GM18498 (cell line): ENCODE results near the gene OR2AJ1.

ENCODE experiments used
- ATAC-seq: cut with Tn5 transposase; IDR thresholded peaks from one replicate; pipeline ENCODE4 v1.9.1; 2021; ENCODE audit warnings: mild to moderate bottlenecking, moderate library complexity; ENCODE audit not compliant: unreplicated experiment

OR2AJ1 gene

GRCh38 chr1:247961791-247962190 is 37.1 kb downstream of the OR2AJ1 start:
- ATAC-seq = no peak

DNA sequence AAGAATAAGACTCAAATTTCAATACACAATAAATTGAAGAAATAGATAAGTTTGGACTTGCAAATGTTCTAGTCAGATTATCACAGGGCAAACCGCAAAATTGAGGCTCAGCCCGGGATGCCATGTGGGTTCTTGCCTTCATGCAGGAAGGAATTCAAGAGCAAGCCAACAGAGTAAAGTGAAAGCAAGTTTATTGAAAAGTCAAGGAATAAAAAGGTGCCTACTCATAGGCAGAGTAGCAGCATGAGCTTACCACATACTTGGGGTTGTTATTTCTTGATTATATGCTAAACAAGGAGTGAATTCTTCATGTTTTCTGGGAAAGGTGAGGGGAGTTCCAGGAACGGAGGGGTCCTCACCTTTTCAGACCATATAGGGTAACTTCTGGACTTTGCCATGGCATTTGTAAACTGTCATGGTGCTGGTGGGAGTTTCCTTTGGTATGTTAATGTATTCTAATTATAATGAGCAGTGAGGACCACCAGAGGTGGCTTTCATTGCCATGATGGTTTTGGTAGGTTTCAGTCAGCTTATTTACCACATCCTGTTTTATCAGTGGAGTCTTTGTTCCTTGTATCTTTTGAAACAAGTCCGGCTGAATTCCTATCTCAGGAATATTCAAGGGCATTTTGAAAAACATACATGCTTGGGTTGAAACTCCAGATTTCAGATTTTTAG is 38.4 kb downstream of the OR2AJ1 start:
- ATAC-seq = no peak

GRCh38 chr1:247964933-247965332 is 40.2 kb downstream of the OR2AJ1 start, which contains the start of gene OR2AK2:
Gene OR2AK2 (plus strand): TSS chr1:247965233. CDS start chr1:247965377, 144 bp downstream.
- no peak for ATAC-seq

DNA sequence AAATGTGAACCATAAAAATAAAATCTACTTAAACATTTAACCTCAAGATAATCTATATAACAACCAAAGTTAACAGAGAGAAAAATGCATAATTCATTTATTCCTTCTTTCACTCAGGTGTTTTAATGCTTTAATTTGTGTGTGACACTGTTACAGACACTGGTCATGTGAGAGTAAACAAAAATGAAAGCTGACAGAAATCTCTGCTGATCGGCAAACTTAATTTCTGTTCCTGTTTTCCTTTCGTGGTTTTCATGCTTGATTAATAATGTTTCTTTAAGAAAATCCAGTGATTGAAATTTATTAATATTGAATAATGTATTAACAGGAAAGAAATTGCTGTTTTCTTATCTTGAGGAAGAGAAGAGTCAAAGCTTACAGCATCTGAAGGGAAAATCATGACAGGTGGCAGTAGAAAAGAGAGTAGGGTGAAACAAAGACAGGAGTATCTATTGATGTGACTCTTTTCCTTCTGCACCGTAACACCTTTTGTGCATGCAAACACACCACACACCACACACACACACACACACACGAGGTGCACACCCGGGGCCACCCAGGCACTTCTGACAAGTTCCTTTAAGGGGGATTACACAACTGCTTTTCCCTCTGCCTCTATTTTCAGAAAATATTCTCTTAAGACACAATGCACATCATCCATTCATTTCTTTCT is 42.0 kb downstream of the OR2AJ1 start:
- ATAC-seq = peak; percentile 84
